HG02763 (cell line): ENCODE measurements around the gene JCAD.
"Not testable (repeated sequence)": the region's sequence is repeated elsewhere in the genome, so short reads cannot be mapped to it uniquely, and the experiment has no call there.

Experiments used
- ATAC-seq: cut with Tn5 transposase; IDR thresholded peaks from one replicate; pipeline ENCODE4 v1.9.1; 2021; ENCODE audit warnings: mild to moderate bottlenecking, moderate library complexity; ENCODE audit not compliant: unreplicated experiment

Gene JCAD

GRCh38 chr10:29998142-29998808 lies 61.1 kb downstream of the JCAD start:
- peak; percentile 59 for ATAC-seq

- ATAC-seq, result no peak
Observed at GRCh38 chr10:29994811-29995210, 64.6 kb downstream of the JCAD start.

- ATAC-seq, result no peak
Observed at GRCh38 chr10:29993319-29993915, 66.0 kb downstream of the JCAD start.

- ATAC-seq, result no peak
Observed at GRCh38 chr10:29992914-29993313, 66.5 kb downstream of the JCAD start.

GRCh38 chr10:29991382-29991781 lies 68.0 kb downstream of the JCAD start:
- ATAC-seq, result no peak

- no peak for ATAC-seq
Observed at GRCh38 chr10:29987471-29987870, 71.9 kb downstream of the JCAD start.

GRCh38 chr10:29982997-29983648 lies 76.3 kb downstream of the JCAD start:
- no peak for ATAC-seq

GRCh38 chr10:29981510-29981909 lies 77.9 kb downstream of the JCAD start:
- ATAC-seq, result no peak

- ATAC-seq, result no peak
Observed at GRCh38 chr10:29980084-29980483, 79.3 kb downstream of the JCAD start.

GRCh38 chr10:29979421-29979779 lies 80.0 kb downstream of the JCAD start:
- ATAC-seq, result not testable (repeated sequence)

- ATAC-seq, result no peak
Observed at GRCh38 chr10:29977171-29977570, 82.2 kb downstream of the JCAD start.

GRCh38 chr10:29976134-29976533 lies 83.3 kb downstream of the JCAD start:
- no peak for ATAC-seq

- no peak for ATAC-seq
Observed at GRCh38 chr10:29974773-29975172, 84.6 kb downstream of the JCAD start.

GRCh38 chr10:29973921-29974320 lies 85.5 kb downstream of the JCAD start:
- ATAC-seq, result no peak

GRCh38 chr10:29970576-29970975 lies 88.8 kb downstream of the JCAD start:
- no peak for ATAC-seq

- no peak for ATAC-seq
Observed at GRCh38 chr10:29970012-29970396, 89.4 kb downstream of the JCAD start.

- no peak for ATAC-seq
Observed at GRCh38 chr10:29969255-29970011, 90.0 kb downstream of the JCAD start.

GRCh38 chr10:29968585-29968984 lies 90.8 kb downstream of the JCAD start:
- no peak for ATAC-seq

GRCh38 chr10:29966269-29966668 lies 93.1 kb downstream of the JCAD start:
- ATAC-seq, result no peak
